Measurements from ENCODE around the gene MAN1A1. TPM values are rescaled to one million over a fixed set of nuclear protein-coding genes. Genes with fewer than 3 reads are reported as not detected.

Gene MAN1A1
- total RNA-seq, 2 donors from 2014 or later, result 41.7 to 43.7 TPM

- H3K4me1 ChIP-seq (ENCODE audit: control insufficient read depth, insufficient read depth, low read length), result peaks cover 6% of the 10 kb centered on the region
- DNase-seq, result no peak
- no peak for TF ChIP-seq CTCF (conservative IDR thresholded peaks at IDR 0.05)
- WGBS, 2 experiments (ENCODE audit: insufficient coverage in 1 of 2, insufficient read length in 1 of 2), result 41% methylated on average over 1 of the region's 1 CpG; no CpG with 5 or more reads in 1 of the 2 experiments
- H3K9ac ChIP-seq (ENCODE audit: extremely low read depth, low read length, poor library complexity, severe bottlenecking), result no peak overlapping the region
- no peak overlapping the region for H3K27ac ChIP-seq (ENCODE audit: low read depth, low read length)
- H3K27ac Mint-ChIP-seq, result no peak overlapping the region
- no peaks in the 10 kb centered on the region for H3K9me3 ChIP-seq (ENCODE audit: control insufficient read depth, low read length)
- peaks cover 12% of the 10 kb centered on the region for H3K36me3 ChIP-seq (ENCODE audit: control insufficient read depth, insufficient read depth, low read length)
- H3K9me3 Mint-ChIP-seq, result no peaks in the 10 kb centered on the region
- no peaks in the 10 kb centered on the region for H3K27me3 ChIP-seq (ENCODE audit: control insufficient read depth, insufficient read depth, low read length, poor library complexity, severe bottlenecking)
- no peak overlapping the region for H3K4me3 Mint-ChIP-seq
- H3K4me3 ChIP-seq (ENCODE audit: low read length), result no peak overlapping the region
- peaks cover 23% of the 10 kb centered on the region for H3K36me3 Mint-ChIP-seq (ENCODE audit: low read depth)
- H3K4me1 Mint-ChIP-seq, result peaks cover 17% of the 10 kb centered on the region
- H3K27me3 Mint-ChIP-seq (ENCODE audit: insufficient read depth), result no peaks in the 10 kb centered on the region
Measured at GRCh38 chr6:119318176-119318575, 31.4 kb downstream of the MAN1A1 start.

- no peak for TF ChIP-seq CTCF (conservative IDR thresholded peaks at IDR 0.05)
- Mint-ChIP-seq H3K36me3 (ENCODE audit: low read depth) (peaks cover 21% of the 10 kb centered on the region), H3K27me3 (ENCODE audit: insufficient read depth) (no peaks in the 10 kb centered on the region), H3K4me1 (peaks cover 18% of the 10 kb centered on the region), H3K4me3 (no peak overlapping the region), H3K27ac (no peak overlapping the region), H3K9me3 (no peaks in the 10 kb centered on the region)
- H3K4me1 ChIP-seq (ENCODE audit: control insufficient read depth, insufficient read depth, low read length), result peaks cover 8% of the 10 kb centered on the region
- no peaks in the 10 kb centered on the region for H3K9me3 ChIP-seq (ENCODE audit: control insufficient read depth, low read length)
- H3K27ac ChIP-seq (ENCODE audit: low read depth, low read length), result no peak overlapping the region
- peaks cover 12% of the 10 kb centered on the region for H3K36me3 ChIP-seq (ENCODE audit: control insufficient read depth, insufficient read depth, low read length)
- H3K4me3 ChIP-seq (ENCODE audit: low read length), result no peak overlapping the region
- WGBS, 2 experiments (ENCODE audit: insufficient coverage in 1 of 2, insufficient read length in 1 of 2), result 97% methylated on average over 4 of the region's 4 CpGs; no CpG with 5 or more reads in 1 of the 2 experiments
- DNase-seq, result no peak
- H3K27me3 ChIP-seq (ENCODE audit: control insufficient read depth, insufficient read depth, low read length, poor library complexity, severe bottlenecking), result no peaks in the 10 kb centered on the region
- H3K9ac ChIP-seq (ENCODE audit: extremely low read depth, low read length, poor library complexity, severe bottlenecking), result no peak overlapping the region
Measured at GRCh38 chr6:119317007-119317406, 32.6 kb downstream of the MAN1A1 start.

DNA sequence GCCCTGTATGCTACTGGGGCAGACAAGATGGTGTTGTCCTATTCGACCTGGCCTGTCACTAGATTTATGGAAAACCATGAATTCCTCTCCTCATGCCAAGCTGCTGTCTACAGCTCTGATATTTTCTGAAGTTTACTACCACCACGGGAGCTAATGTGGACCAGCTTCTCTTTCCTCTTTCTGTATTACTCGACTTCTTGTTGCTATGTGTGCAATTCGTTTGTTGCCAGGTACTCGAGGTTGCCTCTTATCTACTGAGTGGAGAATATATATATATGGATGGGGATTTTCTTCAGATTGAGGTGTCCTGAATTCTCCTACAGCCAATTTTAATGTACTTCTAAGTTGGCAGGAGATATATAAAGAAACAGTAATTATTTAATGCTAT, 34.7 kb downstream of the MAN1A1 start:
- Mint-ChIP-seq H3K27me3 (ENCODE audit: insufficient read depth) (no peaks in the 10 kb centered on the region), H3K4me1 (peaks cover 26% of the 10 kb centered on the region), H3K36me3 (ENCODE audit: low read depth) (peaks cover 20% of the 10 kb centered on the region), H3K9me3 (no peaks in the 10 kb centered on the region), H3K27ac (no peak overlapping the region), H3K4me3 (no peak overlapping the region)
- 89 to 100% methylated on average over 2 to 5 of the region's 5 CpGs for WGBS, 2 experiments (ENCODE audit: insufficient coverage in 1 of 2, insufficient read length in 1 of 2)
- no peaks in the 10 kb centered on the region for H3K27me3 ChIP-seq (ENCODE audit: control insufficient read depth, insufficient read depth, low read length, poor library complexity, severe bottlenecking)
- H3K4me1 ChIP-seq (ENCODE audit: control insufficient read depth, insufficient read depth, low read length), result peaks cover 8% of the 10 kb centered on the region
- no peak for TF ChIP-seq CTCF (conservative IDR thresholded peaks at IDR 0.05)
- no peak overlapping the region for H3K27ac ChIP-seq (ENCODE audit: low read depth, low read length)
- H3K9ac ChIP-seq (ENCODE audit: extremely low read depth, low read length, poor library complexity, severe bottlenecking), result no peak overlapping the region
- H3K4me3 ChIP-seq (ENCODE audit: low read length), result no peak overlapping the region
- peaks cover 12% of the 10 kb centered on the region for H3K36me3 ChIP-seq (ENCODE audit: control insufficient read depth, insufficient read depth, low read length)
- no peaks in the 10 kb centered on the region for H3K9me3 ChIP-seq (ENCODE audit: control insufficient read depth, low read length)
- no peak for DNase-seq
